HG03571 (cell line): ENCODE data around the gene SLC22A16.

Experiments
- ATAC-seq: cut with Tn5 transposase; IDR thresholded peaks from one replicate; pipeline ENCODE4 v1.9.1; 2021; ENCODE audit not compliant: unreplicated experiment

Gene SLC22A16

GRCh38 chr6:110449541-110449895, 26.9 kb downstream of the SLC22A16 start:
- ATAC-seq = no peak

- ATAC-seq = no peak
These were observed 27.4 kb downstream of the SLC22A16 start for GRCh38 chr6:110448846-110449540.

- ATAC-seq = no peak
These were observed 28.7 kb downstream of the SLC22A16 start for GRCh38 chr6:110447761-110448160.

GRCh38 chr6:110446405-110446804, 30.0 kb downstream of the SLC22A16 start:
- ATAC-seq = no peak

- no peak for ATAC-seq
These were observed 36.4 kb downstream of the SLC22A16 start for GRCh38 chr6:110440026-110440425.

- ATAC-seq = no peak
These were observed 37.1 kb downstream of the SLC22A16 start for GRCh38 chr6:110439356-110439755.

GRCh38 chr6:110434961-110435602, 41.3 kb downstream of the SLC22A16 start:
- ATAC-seq = no peak

GRCh38 chr6:110432285-110432900, 44.0 kb downstream of the SLC22A16 start:
- no peak for ATAC-seq

GRCh38 chr6:110430741-110431140, 45.7 kb downstream of the SLC22A16 start:
- ATAC-seq = no peak

GRCh38 chr6:110430236-110430635, 46.2 kb downstream of the SLC22A16 start:
- ATAC-seq = no peak

GRCh38 chr6:110428153-110428552, 48.3 kb downstream of the SLC22A16 start:
- ATAC-seq = no peak

GRCh38 chr6:110425816-110426215, 50.6 kb downstream of the SLC22A16 start:
- ATAC-seq = no peak

- ATAC-seq = no peak
These were observed 54.0 kb downstream of the SLC22A16 start for GRCh38 chr6:110422444-110422822.

GRCh38 chr6:110421749-110422443, 54.5 kb downstream of the SLC22A16 start:
- no peak for ATAC-seq

GRCh38 chr6:110419028-110419739, 57.2 kb downstream of the SLC22A16 start:
- no peak for ATAC-seq

GRCh38 chr6:110418594-110418993, 57.8 kb downstream of the SLC22A16 start:
- ATAC-seq = no peak

GRCh38 chr6:110415086-110415916, 61.1 kb downstream of the SLC22A16 start, which contains the start of gene DDO:
DDO (minus strand) TSS chr6:110415575; CDS start chr6:110413462, 2,113 bp downstream.
- ATAC-seq = no peak

GRCh38 chr6:110414669-110415068, 61.7 kb downstream of the SLC22A16 start:
- no peak for ATAC-seq

GRCh38 chr6:110412360-110412759, 64.1 kb downstream of the SLC22A16 start:
- no peak for ATAC-seq

GRCh38 chr6:110410511-110410910, 65.9 kb downstream of the SLC22A16 start:
- no peak for ATAC-seq
